K562 (cell line): ENCODE data around the gene PPP1R15B. TPM values are rescaled to one million over a fixed set of nuclear protein-coding genes. Genes with fewer than 3 reads are reported as not detected.

Source experiments
- ATAC-seq: fragments of 200-7000 bp; cut with Tn5 transposase; 3 replicates; pipeline ENCODE4 v1.9.1; 2020; ENCODE audit warnings: moderate library complexity
- BruUV-seq: library from RNA; stranded (reverse); fragments of 400-500 nt; replicated peaks from 2 replicates; lab custom pipeline; 2021; lab: Mats Ljungman, UMichigan
- CTCF ChIA-PET: fragments of 300-600 bp; formaldehyde crosslinking; extraction: SDS; loops from one replicate; lab custom pipeline; 2021; ENCODE audit warnings: low intra/inter-chr PET ratio; lab: Yijun Ruan, JAX
- POLR2A ChIA-PET: fragments of 300-600, 350-650 bp; sonication (Branson Sonifier 250); formaldehyde crosslinking; extraction: SDS; loops from one replicate; lab custom pipeline; 2021; ENCODE audit warnings: antibody characterized with exemption, inconsistent platforms; lab: Yijun Ruan, JAX
- DNase-seq, 4 experiments: peaks; one replicate each; pipeline versions ENCODE4 v3.0.0 to v3.0.0-alpha.2; 2011 to 2018; ENCODE audit warnings: low spot score in 3 of 4, mixed read lengths in 3 of 4; ENCODE audit errors: extremely low read depth in 1 of 4
- FAIRE-seq: peaks from 2 replicates; lab custom pipeline; 2011; peaks lifted over from hg19 to GRCh38; lab: Jason Lieb, UNC
- H2AFZ ChIP-seq: 2 replicates; pipeline ENCODE4 v1.6.0; 2011; ENCODE audit warnings: low read depth, low read length, control low read depth, inconsistent platforms
- H3K27ac ChIP-seq: fragments of 200-600 bp; 3 replicates; pipeline ENCODE4 v1.8.0; 2011; ENCODE audit warnings: low read depth, mild to moderate bottlenecking, control low read depth, inconsistent platforms, low read length, moderate library complexity, mixed read lengths; ENCODE audit errors: extremely low read depth
- H3K27me3 ChIP-seq, 2 experiments: fragments of 300-600 bp in 1 of 2; 2 replicates in 1 of 2; 3 replicates in 1 of 2; pipeline versions ENCODE4 v1.6.0 to v1.8.0; 2011; ENCODE audit warnings: inconsistent platforms in 2 of 2, low read length in 2 of 2, mild to moderate bottlenecking in 1 of 2, mixed read lengths in 1 of 2, moderate library complexity in 1 of 2; ENCODE audit not compliant: control insufficient read depth in 2 of 2, insufficient read depth in 2 of 2
- H3K36me3 ChIP-seq: fragments of 300-600 bp; 3 replicates; pipeline ENCODE4 v1.8.0; 2011; ENCODE audit warnings: mild to moderate bottlenecking, low read length, inconsistent platforms; ENCODE audit not compliant: control insufficient read depth, insufficient read depth
- H3K4me1 ChIP-seq, 2 experiments: fragments of 200-600 bp in 1 of 2; replicated peaks in 1 of 2; 2 replicates in 1 of 2; 3 replicates in 1 of 2; pipeline versions ENCODE4 v1.5.1 to v1.8.0; 2011; ENCODE audit warnings: inconsistent platforms in 2 of 2, low read length in 2 of 2, mild to moderate bottlenecking in 1 of 2, mixed read lengths in 1 of 2, moderate library complexity in 1 of 2; ENCODE audit not compliant: control insufficient read depth in 2 of 2, insufficient read depth in 2 of 2
- H3K4me2 ChIP-seq: 2 replicates; pipeline ENCODE4 v1.6.1; 2011; ENCODE audit warnings: low read length, control low read depth, inconsistent platforms, mixed read lengths; ENCODE audit not compliant: insufficient read depth
- H3K4me3 ChIP-seq: fragments of 200-600 bp; sonication (generic), shearing (Covaris generic); 2 replicates; pipeline ENCODE4 v1.5.1; 2016; ENCODE audit warnings: control low read depth, inconsistent platforms
- H3K79me2 ChIP-seq: fragments of 200-600 bp; 3 replicates; pipeline ENCODE4 v1.8.0; 2011; ENCODE audit warnings: low read length, inconsistent platforms; ENCODE audit not compliant: control insufficient read depth, insufficient read depth
- H3K9ac ChIP-seq, 2 experiments: 2 replicates each; pipeline versions ENCODE4 v1.6.0 to v1.6.1; 2011; ENCODE audit warnings: low read depth in 2 of 2, low read length in 2 of 2, control low read depth in 1 of 2, inconsistent platforms in 1 of 2, mild to moderate bottlenecking in 1 of 2, mixed read lengths in 1 of 2; ENCODE audit not compliant: insufficient read depth in 1 of 2
- H3K9me1 ChIP-seq: one replicate; pipeline ENCODE4 v1.6.0; 2011; ENCODE audit warnings: inconsistent platforms, mild to moderate bottlenecking, low read length, moderate library complexity; ENCODE audit not compliant: control insufficient read depth, insufficient read depth
- H3K9me3 ChIP-seq: replicated peaks from 2 replicates; pipeline ENCODE4 v1.5.1; 2011; ENCODE audit warnings: low read depth, low read length, inconsistent platforms; ENCODE audit not compliant: control insufficient read depth, insufficient read depth
- H4K20me1 ChIP-seq: replicated peaks from 2 replicates; pipeline ENCODE4 v1.6.1; 2011; ENCODE audit warnings: low read length, inconsistent platforms, mixed read lengths; ENCODE audit not compliant: control insufficient read depth, insufficient read depth
- DNMT1 ChIP-seq: fragments of 450-650 bp; IDR thresholded peaks from 2 replicates; pipeline ENCODE4 v1.6.1; 2016; ENCODE audit warnings: antibody characterized with exemption, mild to moderate bottlenecking
- ETV5 ChIP-seq: sonication (generic); formaldehyde crosslinking; IDR thresholded peaks from 2 replicates; pipeline ENCODE4 v1.4.0; 2020; ENCODE audit warnings: low read depth, mild to moderate bottlenecking, missing genetic modification reagents
- GABPB1 ChIP-seq: sonication (generic); formaldehyde crosslinking; IDR thresholded peaks from 2 replicates; pipeline ENCODE4 v1.8.0; 2022; ENCODE audit warnings: mild to moderate bottlenecking, missing genetic modification reagents
- NCOA4 ChIP-seq: fragments of 450-650 bp; IDR thresholded peaks from 2 replicates; pipeline ENCODE4 v1.6.1; 2018; ENCODE audit warnings: mild to moderate bottlenecking; ENCODE audit not compliant: partially characterized antibody
- RBM25 ChIP-seq: fragments of 200-400 bp; formaldehyde crosslinking; IDR thresholded peaks from 2 replicates; pipeline ENCODE4 v1.6.1; 2018; ENCODE audit warnings: low read length, low read depth, moderate library complexity; ENCODE audit not compliant: severe bottlenecking
- SIN3A ChIP-seq, 2 experiments: fragments of 150-350 bp in 1 of 2; IDR thresholded peaks; 2 replicates each; pipeline ENCODE4 v1.6.1; 2011 to 2016; ENCODE audit warnings: borderline replicate concordance in 2 of 2, low read depth in 2 of 2, low read length in 2 of 2, mild to moderate bottlenecking in 2 of 2, moderate library complexity in 2 of 2; ENCODE audit not compliant: control insufficient read depth in 1 of 2
- ZC3H11A ChIP-seq: IDR thresholded peaks from 2 replicates; pipeline ENCODE4 v1.6.1; 2012; ENCODE audit warnings: low read depth, low read length, improper control_type of control experiment
- ZNF146 ChIP-seq: IDR thresholded peaks from one replicate; pipeline ENCODE4 v1.6.1; 2018; ENCODE audit warnings: missing compliant biosample characterization; ENCODE audit not compliant: unreplicated experiment
- ZNF444 ChIP-seq: fragments of 250-450 bp; sonication (Bioruptor Pico); IDR thresholded peaks from 2 replicates; pipeline ENCODE4 v1.4.0; 2020; ENCODE audit warnings: mild to moderate bottlenecking, moderate library complexity
- ZNF592 ChIP-seq: fragments of 450-650 bp; IDR thresholded peaks from 2 replicates; pipeline ENCODE4 v1.6.1; 2017; ENCODE audit warnings: antibody characterized with exemption, mild to moderate bottlenecking
- ZZZ3 ChIP-seq: fragments of 450-650 bp; IDR thresholded peaks from 2 replicates; pipeline ENCODE4 v1.6.1; 2016; ENCODE audit warnings: antibody characterized with exemption, mild to moderate bottlenecking, moderate library complexity
- WGBS: fragments of 100-300 bp; shearing (Covaris generic); methylation state at CpG from one replicate; pipeline ENCODE4 v1.1.6; 2016; ENCODE audit warnings: low coverage, mixed read lengths; ENCODE audit not compliant: insufficient coverage; ENCODE audit errors: missing lambda C conversion rate; 5-methylcytosine and 5-hydroxymethylcytosine counted together
- in situ Hi-C: fragments of 300-500 bp; cut with MboI; formaldehyde crosslinking; loops from 4 replicates; pipeline ENCODE4 v1.15.0; 2018; ENCODE audit warnings: inconsistent platforms, mixed read lengths
- intact Hi-C: fragments of 100-400 bp; cut with micrococcal nuclease; formaldehyde crosslinking; loops from 2 replicates; pipeline ENCODE4 v1.14.2; 2022
- polyA plus RNA-seq, 8 experiments: library from polyadenylated mRNA; depleted of rRNA in 4 of 8; stranded (reverse) in 5 of 8; unstranded in 3 of 8; fragments of >200 nt; fragmentation: Nextera tagmentation in 2 of 8; fragmentation: Illumina TruSeq in 1 of 8; extraction: Ambion mirVana in 2 of 8; extraction: Trizol in 1 of 8; gene quantifications; 2 replicates each; pipeline versions ENCODE4 v1.2.1 to v1.2.3, GENCODE V29; 2011 to 2014; ENCODE audit warnings: inconsistent platforms in 1 of 8, missing spikeins in 1 of 8
- total RNA-seq, 7 experiments: library from RNA; depleted of rRNA in 6 of 7; stranded (reverse); fragments of >200 nt in 6 of 7; fragmentation: Illumina TruSeq in 2 of 7; extraction: Trizol in 2 of 7; gene quantifications; 2 replicates each; pipeline versions ENCODE4 v1.2.1 to v1.2.3, GENCODE V29; 2011 to 2021; ENCODE audit warnings: low replicate concordance in 1 of 7
- TF ChIP-seq, protein P1 (sequence below): sonication (generic); formaldehyde crosslinking; IDR thresholded peaks from 2 replicates; pipeline ENCODE4 v1.8.1; 2023; ENCODE audit warnings: missing genetic modification reagents, mild to moderate bottlenecking, borderline replicate concordance

Gene PPP1R15B
- total and polyA plus RNA-seq, 9 of the 15 experiments (the other 6 are each of a cell fraction or from before 2014, with no cell fraction given) = 17.0 to 48.1 (median 30.8) TPM

DNA sequence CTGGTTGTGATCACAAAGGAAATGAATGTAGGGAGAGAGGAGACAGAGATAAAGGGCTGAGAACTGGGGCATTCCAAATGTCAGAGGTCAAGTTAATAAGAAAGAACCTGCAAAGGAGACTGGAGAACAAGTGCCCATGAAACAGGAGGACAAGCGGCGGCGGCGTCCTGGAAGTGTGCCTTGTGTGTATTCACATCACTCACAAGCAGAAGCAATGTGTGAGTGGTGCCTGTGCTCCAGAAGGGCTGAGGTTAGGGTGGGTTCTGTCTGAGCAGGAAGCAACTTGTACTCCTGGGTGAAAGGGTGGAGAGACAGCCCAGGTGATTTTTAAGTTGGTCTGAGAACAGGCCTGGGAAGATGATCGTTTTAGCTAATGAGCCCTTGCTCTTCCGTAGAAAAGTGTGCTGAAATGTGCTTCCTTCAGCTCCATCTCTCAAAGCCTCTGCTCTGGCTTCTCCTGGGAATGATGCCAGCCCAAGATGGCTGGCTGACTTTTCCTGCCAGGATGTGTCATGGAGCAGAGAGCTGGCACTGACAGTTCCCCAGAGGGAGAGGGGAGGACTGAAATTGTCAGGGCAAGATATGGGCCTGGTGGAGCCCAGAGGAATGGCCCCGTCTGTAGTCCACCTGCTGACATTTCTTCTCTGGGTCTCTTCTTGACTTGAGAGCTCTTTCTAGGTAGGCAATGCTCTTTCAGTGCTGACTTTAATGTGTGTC is 26.8 kb downstream of the PPP1R15B start:
- WGBS = 6% methylated on average over 7 of the region's 7 CpGs
- H3K9me1 ChIP-seq = no peaks in the 10 kb centered on the region
- POLR2A ChIA-PET = interaction anchor here (0.7 to 1.6 kb wide), 4 partner anchors 9 to 17 kb away, joined by 3 to 6 read pairs (median 4); no protein-coding TSS in a partner anchor
- FAIRE-seq (no peak), DNase-seq (no peak), ATAC-seq (peak; percentile 19; the same call in 1 of the 3 replicates)
- 0 out of 2 replicates have a peak, but pooled peaks cover 2% of the 10 kb centered on the region for H4K20me1 ChIP-seq
- H3K4me3 ChIP-seq = no peak overlapping the region
- no peak overlapping the region for H2AFZ ChIP-seq
- H3K4me2 ChIP-seq = no peak overlapping the region
- H3K9me3 ChIP-seq = no peaks in the 10 kb centered on the region
- peaks cover 18 to 22% of the 10 kb centered on the region in 2 experiments for H3K27me3 ChIP-seq
- H3K9ac ChIP-seq = no peak overlapping the region
- no peaks in the 10 kb centered on the region for H3K79me2 ChIP-seq
- H3K36me3 ChIP-seq = no peaks in the 10 kb centered on the region
- in situ Hi-C loops (no loop called here), intact Hi-C loops (loop anchor here (5.0 kb wide), 1 partner anchor 118 kb away; no protein-coding TSS in a partner anchor)
- H3K4me1 ChIP-seq = no peaks in the 10 kb centered on the region; a peak in 1 of 5 replicates
- CTCF ChIA-PET = no interaction called here
- no TSS peak for BruUV-seq
- H3K27ac ChIP-seq = no peak overlapping the region
- TF ChIP-seq ZC3H11A (no peak), ZNF146 (CRISPR knock-in tag) (no peak), ETV5 (CRISPR knock-in tag) (no peak), ZNF592 (no peak), ZNF444 (CRISPR knock-in tag) (no peak), ZZZ3 (no peak), SIN3A (IDR thresholded peaks at IDR 0.05; ENCODE audit: borderline replicate concordance in 2 of 2, control insufficient read depth in 1 of 2, low read depth in 2 of 2, low read length in 2 of 2) (no peak), NCOA4 (no peak), DNMT1 (no peak), RBM25 (no peak), GABPB1 (CRISPR knock-in tag) (no peak)
- TF ChIP-seq, protein P1, sequence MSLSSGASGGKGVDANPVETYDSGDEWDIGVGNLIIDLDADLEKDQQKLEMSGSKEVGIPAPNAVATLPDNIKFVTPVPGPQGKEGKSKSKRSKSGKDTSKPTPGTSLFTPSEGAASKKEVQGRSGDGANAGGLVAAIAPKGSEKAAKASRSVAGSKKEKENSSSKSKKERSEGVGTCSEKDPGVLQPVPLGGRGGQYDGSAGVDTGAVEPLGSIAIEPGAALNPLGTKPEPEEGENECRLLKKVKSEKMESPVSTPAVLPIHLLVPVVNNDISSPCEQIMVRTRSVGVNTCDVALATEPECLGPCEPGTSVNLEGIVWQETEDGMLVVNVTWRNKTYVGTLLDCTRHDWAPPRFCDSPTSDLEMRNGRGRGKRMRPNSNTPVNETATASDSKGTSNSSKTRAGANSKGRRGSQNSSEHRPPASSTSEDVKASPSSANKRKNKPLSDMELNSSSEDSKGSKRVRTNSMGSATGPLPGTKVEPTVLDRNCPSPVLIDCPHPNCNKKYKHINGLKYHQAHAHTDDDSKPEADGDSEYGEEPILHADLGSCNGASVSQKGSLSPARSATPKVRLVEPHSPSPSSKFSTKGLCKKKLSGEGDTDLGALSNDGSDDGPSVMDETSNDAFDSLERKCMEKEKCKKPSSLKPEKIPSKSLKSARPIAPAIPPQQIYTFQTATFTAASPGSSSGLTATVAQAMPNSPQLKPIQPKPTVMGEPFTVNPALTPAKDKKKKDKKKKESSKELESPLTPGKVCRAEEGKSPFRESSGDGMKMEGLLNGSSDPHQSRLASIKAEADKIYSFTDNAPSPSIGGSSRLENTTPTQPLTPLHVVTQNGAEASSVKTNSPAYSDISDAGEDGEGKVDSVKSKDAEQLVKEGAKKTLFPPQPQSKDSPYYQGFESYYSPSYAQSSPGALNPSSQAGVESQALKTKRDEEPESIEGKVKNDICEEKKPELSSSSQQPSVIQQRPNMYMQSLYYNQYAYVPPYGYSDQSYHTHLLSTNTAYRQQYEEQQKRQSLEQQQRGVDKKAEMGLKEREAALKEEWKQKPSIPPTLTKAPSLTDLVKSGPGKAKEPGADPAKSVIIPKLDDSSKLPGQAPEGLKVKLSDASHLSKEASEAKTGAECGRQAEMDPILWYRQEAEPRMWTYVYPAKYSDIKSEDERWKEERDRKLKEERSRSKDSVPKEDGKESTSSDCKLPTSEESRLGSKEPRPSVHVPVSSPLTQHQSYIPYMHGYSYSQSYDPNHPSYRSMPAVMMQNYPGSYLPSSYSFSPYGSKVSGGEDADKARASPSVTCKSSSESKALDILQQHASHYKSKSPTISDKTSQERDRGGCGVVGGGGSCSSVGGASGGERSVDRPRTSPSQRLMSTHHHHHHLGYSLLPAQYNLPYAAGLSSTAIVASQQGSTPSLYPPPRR = no peak
